ENCODE measurements around the gene CDH4. TPM values are rescaled to one million over a fixed set of nuclear protein-coding genes. Genes with fewer than 3 reads are reported as not detected.

CDH4 gene
- total RNA-seq, 1 donor from 2014 or later: 12.1 TPM

DNA sequence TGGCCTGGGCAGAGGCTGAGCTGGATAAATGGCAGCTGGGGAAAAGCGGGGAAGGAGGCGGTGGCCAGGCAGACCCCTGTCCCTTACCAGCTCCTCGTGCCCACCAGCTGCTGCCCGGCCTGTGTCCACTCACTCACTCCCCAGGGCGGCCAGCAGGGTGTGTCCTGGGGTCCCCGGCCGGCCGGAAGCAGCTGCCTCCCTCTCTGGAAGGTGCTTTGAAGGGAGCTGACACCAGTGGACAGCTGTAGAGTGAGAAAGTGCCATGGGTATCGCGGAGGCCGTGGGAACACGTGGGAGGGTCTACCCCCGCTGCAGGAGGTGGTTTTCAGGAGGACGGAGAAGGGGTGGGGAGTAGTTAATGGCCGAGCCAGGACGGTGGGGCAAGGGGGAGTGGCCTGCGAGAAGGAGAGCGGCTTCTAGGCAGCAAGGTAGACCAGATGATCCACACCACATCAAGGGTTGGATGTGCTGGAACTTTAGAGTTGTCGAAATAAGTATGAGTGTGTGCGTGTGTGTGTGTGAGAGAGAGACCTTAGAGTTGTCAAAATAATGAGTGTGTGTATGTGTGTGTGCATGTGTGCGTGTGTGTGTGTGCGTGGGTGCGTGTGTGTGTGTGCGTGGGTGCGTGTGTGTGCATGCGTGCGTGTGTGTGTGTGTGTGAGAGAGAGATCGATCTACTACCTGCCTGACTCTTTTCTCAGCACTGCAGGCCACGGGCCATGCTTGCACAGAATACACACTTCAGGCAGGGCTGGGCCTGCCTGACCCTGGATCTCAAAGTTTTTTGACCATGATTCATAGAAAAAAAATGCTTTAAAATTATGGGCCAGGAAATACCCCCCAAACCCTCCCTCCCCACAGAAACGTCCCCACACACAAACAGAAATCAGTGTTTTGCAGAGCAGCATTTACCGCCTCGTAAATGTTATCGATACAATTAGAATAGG lies 43.9 kb downstream of the CDH4 start:
- TF ChIP-seq, protein P1, sequence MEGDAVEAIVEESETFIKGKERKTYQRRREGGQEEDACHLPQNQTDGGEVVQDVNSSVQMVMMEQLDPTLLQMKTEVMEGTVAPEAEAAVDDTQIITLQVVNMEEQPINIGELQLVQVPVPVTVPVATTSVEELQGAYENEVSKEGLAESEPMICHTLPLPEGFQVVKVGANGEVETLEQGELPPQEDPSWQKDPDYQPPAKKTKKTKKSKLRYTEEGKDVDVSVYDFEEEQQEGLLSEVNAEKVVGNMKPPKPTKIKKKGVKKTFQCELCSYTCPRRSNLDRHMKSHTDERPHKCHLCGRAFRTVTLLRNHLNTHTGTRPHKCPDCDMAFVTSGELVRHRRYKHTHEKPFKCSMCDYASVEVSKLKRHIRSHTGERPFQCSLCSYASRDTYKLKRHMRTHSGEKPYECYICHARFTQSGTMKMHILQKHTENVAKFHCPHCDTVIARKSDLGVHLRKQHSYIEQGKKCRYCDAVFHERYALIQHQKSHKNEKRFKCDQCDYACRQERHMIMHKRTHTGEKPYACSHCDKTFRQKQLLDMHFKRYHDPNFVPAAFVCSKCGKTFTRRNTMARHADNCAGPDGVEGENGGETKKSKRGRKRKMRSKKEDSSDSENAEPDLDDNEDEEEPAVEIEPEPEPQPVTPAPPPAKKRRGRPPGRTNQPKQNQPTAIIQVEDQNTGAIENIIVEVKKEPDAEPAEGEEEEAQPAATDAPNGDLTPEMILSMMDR (IDR thresholded peaks at IDR 0.05; ENCODE audit: insufficient read depth, low read length, severe bottlenecking): no peak
- peak; percentile 52 for DNase-seq (ENCODE audit: low read depth)
- Histone ChIP-seq H3K27me3 (ENCODE audit: control insufficient read depth, insufficient read depth, low read length) (no peaks in the 10 kb centered on the region), H3K4me3 (ENCODE audit: low read depth, low read length) (no peak overlapping the region), H3K36me3 (ENCODE audit: control insufficient read depth, insufficient read depth, low read length) (no peaks in the 10 kb centered on the region)
- FAIRE-seq: no peak

DNA sequence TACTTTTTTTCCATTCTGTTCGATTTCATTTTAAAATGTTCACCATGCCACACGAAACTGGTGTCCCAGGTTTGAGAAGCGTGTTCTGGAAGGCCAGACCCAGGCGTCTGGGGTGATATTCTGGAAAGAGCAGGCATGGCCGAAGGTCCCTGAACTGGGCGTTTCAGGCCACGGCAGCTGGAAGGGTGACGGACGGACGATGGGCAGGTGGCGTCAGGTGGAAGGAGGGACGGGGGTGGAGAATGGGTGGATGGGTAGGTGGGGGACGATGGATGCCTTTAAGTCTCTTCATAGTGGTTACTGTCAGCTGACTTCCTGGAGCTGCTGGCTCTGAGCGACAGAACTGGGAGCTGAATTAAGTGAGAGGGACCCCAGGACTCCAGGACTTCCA lies 44.6 kb downstream of the CDH4 start:
- Histone ChIP-seq H3K27me3 (ENCODE audit: control insufficient read depth, insufficient read depth, low read length) (no peaks in the 10 kb centered on the region), H3K4me3 (ENCODE audit: low read depth, low read length) (no peak overlapping the region), H3K36me3 (ENCODE audit: control insufficient read depth, insufficient read depth, low read length) (no peaks in the 10 kb centered on the region)
- FAIRE-seq: no peak
- DNase-seq (ENCODE audit: low read depth): no peak
- TF ChIP-seq, protein P1 (IDR thresholded peaks at IDR 0.05; ENCODE audit: insufficient read depth, low read length, severe bottlenecking): no peak

DNA sequence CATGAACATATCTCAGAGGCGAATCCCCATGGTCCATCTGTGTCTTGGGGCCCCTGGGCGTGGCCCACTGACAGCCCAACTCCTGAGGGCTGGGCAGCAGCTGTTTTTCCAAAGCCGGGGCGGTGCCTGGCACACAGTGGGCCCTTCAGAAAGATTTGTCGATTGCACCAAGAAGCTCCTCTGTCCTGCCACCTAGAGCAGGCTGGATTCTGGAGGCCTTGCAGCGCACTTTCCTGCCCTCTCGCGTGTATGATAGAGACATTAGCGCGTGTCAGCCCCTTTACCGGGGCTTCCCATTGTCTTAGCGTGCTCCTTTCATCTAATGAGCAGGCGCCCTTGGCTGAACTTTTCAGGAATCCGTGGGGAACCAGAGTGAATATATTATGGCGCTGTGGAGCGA lies 45.4 kb downstream of the CDH4 start:
- TF ChIP-seq, protein P1 (IDR thresholded peaks at IDR 0.05; ENCODE audit: insufficient read depth, low read length, severe bottlenecking): no peak
- Histone ChIP-seq H3K27me3 (ENCODE audit: control insufficient read depth, insufficient read depth, low read length) (no peaks in the 10 kb centered on the region), H3K4me3 (ENCODE audit: low read depth, low read length) (no peak overlapping the region), H3K36me3 (ENCODE audit: control insufficient read depth, insufficient read depth, low read length) (no peaks in the 10 kb centered on the region)
- DNase-seq (ENCODE audit: low read depth) (no peak), FAIRE-seq (no peak)

DNA sequence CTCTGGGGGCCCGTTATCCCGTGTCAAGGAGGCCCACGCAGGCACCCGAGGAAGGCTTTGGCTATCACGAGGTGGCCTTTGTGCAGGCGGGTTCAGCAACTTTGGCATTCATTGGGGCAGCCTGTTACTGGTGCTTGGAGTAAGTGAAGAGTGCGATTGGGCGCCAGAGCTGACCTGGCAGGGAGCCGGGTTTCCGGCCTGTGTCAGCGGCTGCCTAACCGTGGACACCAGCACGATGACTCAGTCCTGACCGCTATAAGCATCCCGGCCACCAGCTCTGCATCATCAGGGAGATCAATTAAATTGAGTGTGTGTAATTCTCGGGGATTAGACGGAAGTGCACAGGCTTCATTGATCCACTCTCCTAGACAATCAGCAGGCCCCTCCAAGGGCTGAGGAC lies 45.9 kb downstream of the CDH4 start:
- no peaks in the 10 kb centered on the region for H3K36me3 ChIP-seq (ENCODE audit: control insufficient read depth, insufficient read depth, low read length)
- FAIRE-seq (no peak), DNase-seq (ENCODE audit: low read depth) (peak; percentile 8)
- TF ChIP-seq, protein P1 (IDR thresholded peaks at IDR 0.05; ENCODE audit: insufficient read depth, low read length, severe bottlenecking): no peak
- no peaks in the 10 kb centered on the region for H3K27me3 ChIP-seq (ENCODE audit: control insufficient read depth, insufficient read depth, low read length)
- no peak overlapping the region for H3K4me3 ChIP-seq (ENCODE audit: low read depth, low read length)

DNA sequence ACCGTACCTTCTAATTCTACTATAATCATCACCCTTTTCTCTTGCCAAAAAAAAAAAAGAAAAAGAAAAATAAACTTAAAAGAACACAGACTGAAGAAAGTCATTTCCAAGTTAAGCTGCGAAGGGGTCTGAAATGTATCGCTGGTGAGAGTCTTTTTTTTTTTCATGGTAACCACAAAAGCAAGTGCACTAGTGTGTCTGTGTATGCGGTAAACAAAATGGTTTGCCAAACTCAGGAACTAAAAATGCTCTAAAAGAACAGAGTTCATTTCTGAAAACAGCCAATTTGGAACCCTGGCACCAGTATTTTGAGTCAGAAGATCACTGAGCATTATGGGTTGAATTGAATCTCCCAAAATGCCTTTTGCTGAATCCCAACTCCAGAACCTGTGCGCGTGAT lies 46.6 kb downstream of the CDH4 start:
- Histone ChIP-seq H3K36me3 (ENCODE audit: control insufficient read depth, insufficient read depth, low read length) (no peaks in the 10 kb centered on the region), H3K27me3 (ENCODE audit: control insufficient read depth, insufficient read depth, low read length) (no peaks in the 10 kb centered on the region), H3K4me3 (ENCODE audit: low read depth, low read length) (no peak overlapping the region)
- FAIRE-seq (no peak), DNase-seq (ENCODE audit: low read depth) (no peak)
- TF ChIP-seq, protein P1 (IDR thresholded peaks at IDR 0.05; ENCODE audit: insufficient read depth, low read length, severe bottlenecking): no peak
